GM18517 (cell line): ENCODE data around the gene C10orf67.
"Not testable (repeated sequence)": the region's sequence is repeated elsewhere in the genome, so short reads cannot be mapped to it uniquely, and the experiment has no call there.

Source experiments
- ATAC-seq: cut with Tn5 transposase; IDR thresholded peaks from one replicate; pipeline ENCODE4 v1.9.1; 2021; ENCODE audit warnings: mild to moderate bottlenecking, moderate library complexity; ENCODE audit not compliant: unreplicated experiment

C10orf67 gene

DNA sequence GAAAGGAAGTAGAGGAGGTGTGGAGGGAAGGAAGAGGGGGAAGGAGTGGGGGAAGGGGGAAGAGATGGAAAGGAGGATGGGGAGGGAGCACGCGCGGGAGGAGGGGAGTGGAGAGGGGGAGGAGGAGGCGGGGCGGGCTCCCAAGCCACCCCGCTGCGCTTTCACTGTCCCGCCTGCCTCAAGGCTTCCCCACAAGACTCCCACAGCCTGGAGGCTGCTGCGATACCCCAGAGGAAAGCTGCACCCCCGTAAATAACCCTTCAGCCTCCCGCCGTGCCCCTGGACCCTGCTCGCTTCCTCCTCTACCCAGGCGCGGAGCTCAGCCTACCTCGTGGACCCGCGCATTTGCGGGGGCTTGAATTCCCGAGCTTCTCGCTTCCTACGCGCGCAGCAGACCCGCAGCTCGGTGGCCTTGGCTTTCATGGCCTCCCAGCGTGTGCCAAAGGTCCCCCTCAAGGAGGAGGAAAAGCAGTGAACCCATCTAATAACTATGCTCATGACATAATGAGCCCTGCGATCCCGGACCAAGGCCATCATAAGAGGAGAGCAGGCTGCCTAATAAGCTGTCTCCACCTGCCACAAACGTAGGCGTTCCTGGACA is at the start of gene C10orf67:
C10orf67 (minus strand) TSS at position 557 of the 601 bp plus-strand sequence; CDS start at position 534, 23 bp downstream.
- ATAC-seq, result no peak

DNA sequence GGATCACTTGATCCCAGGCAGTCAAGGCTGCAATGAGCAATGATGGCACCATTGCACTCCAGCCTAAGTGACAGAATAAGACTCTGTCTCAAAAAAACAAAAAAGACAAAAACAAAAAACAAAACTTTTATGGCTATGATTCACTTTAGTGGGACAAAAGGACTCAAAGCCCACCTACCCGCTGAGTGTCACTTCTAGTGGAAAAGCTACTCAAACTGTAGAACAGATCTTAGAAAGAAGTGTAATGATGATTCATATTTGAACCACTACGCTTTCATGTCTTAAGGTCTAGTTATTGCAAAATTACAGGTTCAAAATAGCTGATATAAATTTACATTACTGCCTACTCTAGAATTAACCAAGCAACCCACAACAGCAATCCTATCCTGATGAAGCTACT is 47.2 kb upstream of the C10orf67 start:
- no peak for ATAC-seq

DNA sequence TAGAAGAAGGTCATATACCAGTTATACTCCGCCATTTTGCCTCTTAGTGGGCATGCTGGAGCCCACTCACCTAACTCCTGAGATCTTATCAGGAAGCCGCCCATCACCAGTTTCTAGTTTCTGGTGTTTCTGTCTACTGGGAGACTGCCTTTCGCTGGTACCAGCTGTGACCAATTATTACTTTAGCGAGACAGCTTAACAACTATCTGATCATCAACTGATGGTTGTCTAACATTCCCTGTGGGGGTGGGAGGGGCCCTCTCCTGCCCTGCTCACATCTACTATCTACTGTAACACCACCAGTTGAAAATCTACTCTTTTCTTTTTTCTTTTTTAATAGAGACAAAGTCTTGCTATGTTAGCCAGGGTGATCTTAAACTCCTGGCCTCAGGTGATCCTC is 46.2 kb upstream of the C10orf67 start:
- no peak for ATAC-seq

DNA sequence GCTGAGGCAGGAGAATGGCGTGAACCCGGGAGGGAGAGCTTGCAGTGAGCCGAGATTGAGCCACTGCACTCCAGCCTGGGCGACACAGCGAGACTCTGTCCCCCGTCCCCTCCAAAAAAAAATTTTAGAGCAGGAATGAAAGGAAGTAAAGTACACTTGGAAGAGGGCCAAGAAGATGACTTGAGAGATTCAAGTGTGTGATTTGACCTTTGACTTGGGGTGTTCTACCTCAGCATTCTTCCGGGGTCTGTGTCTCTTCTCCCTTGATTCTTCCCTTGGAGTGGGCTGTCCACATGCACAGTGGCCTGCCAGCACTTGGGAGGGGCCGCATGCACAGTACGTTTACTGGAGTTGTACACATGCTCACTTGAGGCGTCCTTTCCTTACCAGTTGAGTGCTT is 45.8 kb upstream of the C10orf67 start:
- not testable (repeated sequence) for ATAC-seq

DNA sequence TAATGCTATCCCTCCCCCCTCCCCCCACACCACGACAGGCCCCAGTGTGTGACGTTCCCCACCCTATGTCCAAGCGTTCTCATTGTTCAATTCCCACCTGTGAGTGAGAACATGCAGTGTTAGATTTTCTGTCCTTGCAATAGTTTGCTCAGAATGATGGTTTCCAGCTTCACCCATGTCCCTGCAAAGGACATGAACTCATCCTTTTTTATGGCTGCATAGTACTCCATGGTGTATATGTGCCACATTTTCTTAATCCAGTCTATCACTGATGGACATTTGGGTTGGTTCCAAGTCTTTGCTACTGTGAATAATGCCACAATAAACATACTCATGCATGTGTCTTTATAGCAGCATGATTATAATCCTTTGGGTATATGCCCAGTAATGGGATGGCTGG is 42.9 kb upstream of the C10orf67 start:
- not testable (repeated sequence) for ATAC-seq

DNA sequence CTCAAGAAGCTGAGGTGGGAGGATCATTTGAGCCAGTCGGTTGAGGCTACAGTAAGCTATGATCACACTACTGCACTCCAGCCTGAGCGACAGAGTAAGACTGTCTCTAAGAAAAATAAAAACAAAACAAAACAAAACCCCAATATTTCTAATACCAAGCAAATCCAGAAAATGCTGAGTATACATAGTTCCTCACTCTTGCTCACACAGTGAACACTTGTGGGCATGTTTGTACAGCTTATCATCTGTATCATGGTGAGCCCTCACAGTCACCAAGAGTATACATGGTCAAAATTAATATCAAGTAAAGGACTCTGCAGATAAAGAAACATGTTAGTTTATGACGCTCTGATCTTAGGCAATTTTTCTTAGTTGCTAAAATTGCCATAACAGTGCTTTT is 41.5 kb upstream of the C10orf67 start:
- ATAC-seq, result no peak

DNA sequence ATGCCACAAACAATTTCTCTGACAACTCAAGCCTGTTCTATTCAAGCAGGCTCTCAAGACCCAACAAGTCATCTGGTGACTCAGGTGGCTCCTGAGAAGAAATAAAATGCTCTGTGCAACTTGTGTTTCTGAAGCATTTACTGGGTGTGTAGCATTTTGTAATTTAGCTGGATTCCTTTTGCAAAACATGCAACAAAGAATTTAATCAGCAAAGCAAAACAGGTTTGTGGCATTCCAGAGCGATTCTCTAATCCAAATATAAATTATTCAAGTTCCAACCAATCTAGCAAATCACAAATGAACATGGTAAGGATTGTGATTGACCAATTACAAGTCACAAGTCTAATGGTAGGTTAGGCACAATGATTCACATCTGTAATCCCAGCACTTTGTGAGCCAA is 39.8 kb upstream of the C10orf67 start:
- no peak for ATAC-seq

DNA sequence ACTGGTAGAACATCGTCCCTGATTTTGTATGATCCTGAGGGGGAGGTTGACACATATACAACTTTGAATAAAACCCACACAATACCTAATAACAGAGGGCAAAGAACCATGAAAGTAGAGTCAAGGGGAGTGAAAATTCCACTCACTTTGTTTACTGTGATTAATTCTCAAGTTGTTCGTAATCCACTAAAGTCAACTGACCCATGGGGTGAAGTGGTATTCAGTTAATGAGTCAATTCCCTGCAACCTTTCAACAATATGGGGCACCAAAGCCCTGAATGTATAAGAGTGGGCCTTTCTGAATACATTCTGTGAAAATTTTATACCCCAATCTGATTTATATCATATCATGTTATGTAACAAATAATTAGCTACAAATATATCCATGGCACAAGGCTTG is 39.0 kb upstream of the C10orf67 start:
- no peak for ATAC-seq

DNA sequence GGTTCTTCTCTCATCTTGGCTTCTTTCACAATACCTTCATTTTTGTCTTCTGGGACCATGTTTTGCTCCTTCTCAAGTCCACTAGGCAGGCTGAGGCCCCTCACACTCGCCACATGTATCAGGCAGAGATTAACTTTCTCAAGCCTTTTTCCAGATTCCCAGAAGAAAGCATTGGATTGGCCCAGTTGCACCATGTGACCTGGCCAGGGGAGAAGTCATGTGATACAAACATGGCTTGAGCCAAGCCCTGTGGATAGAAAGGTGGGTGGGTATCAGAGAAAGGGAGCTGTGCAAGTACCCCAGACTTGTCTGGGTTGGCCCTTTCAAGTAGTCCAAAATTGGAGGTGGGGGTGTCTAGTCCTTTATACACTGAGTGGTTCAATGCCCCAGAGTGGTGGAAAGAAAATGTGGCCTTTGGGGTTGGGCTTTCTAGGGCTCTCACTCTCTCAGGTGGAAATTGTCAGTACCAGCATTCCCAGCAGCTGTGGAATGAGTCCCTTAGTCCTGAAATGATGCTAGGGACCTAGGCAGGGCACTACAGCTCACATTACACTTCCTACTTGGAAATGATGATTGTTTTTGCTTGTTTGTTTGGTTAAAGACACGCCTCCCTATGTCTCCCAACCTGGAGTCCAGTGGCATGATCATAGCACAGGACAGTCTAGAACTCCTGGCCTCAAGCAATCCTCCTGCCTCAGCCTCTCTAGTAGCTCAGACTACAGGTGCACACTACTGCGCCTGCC is 36.9 kb upstream of the C10orf67 start:
- ATAC-seq, result no peak

DNA sequence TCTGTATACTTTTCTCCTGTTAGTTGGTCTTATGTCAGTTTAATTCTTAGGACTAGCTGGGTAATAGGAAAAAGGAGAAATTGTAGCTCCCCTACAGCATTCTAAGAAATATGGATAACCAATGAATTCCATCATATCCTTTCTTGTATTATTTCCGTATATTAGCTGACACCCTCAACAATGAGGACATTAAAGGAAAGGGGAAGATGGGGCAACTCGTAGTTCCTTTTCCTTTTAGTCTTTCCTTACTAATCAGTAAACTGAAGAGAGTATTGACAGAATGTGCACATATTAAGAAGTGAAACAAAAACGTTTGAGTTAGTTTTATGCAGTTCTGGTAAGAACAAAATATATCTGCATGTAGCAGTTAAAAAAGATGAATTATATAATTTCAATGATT is 35.1 kb upstream of the C10orf67 start:
- ATAC-seq, result no peak

DNA sequence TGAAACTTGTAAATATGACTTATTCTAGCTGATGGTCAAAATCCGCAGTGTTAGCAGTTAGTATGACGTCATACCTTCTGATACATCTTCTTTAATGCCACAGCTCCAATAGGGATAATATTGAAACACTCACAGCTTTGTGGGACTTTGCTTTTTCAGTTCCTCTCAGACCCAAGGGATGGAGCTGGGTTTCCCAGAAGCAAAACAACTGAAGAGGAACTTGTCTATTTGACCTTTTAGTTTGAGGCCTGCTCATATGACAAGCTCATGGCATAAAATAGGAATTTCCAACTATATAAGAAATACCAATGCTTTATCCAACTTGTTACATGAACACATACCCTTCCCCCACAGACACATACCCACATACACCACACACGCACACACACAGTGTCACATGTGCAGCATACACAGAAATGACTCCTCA is 31.6 kb upstream of the C10orf67 start:
- ATAC-seq, result no peak

DNA sequence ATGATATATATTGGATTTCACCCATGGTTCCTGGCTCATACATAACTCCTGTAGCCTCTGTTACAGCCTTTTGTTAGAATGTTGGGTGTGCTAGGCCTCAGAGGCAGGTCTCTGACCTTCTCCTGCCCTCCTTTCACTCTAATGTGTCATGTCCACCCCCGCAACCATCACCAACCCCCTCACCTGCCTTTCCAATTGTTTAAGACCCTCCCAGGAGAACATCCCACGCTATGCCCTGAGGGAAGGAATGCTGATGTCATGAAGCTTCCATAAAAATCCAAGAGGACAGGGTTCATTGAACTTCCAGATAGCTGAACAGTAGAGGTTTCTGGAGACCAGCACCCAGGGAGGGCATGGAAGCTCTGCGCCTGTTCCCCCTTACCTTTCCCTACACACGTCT is 30.8 kb upstream of the C10orf67 start:
- no peak for ATAC-seq

DNA sequence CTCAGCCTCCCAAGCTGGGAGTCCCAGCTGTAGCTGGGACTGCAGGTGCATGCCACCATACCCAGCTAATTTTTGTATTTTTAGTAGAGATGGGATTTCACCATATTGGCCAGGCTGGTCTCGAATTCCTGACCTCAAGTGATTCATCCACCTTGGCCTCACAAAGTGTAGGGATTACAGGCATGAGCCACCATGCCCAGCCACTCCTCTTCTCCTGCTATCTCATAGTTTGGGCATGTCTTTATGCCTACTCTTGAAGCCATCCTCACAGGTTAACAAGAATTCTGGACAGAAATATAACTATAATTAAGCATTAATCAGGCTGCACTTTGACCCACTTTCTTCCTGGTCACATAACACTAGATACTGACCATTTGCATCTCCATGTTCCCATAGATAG is 28.6 kb upstream of the C10orf67 start:
- no peak for ATAC-seq

DNA sequence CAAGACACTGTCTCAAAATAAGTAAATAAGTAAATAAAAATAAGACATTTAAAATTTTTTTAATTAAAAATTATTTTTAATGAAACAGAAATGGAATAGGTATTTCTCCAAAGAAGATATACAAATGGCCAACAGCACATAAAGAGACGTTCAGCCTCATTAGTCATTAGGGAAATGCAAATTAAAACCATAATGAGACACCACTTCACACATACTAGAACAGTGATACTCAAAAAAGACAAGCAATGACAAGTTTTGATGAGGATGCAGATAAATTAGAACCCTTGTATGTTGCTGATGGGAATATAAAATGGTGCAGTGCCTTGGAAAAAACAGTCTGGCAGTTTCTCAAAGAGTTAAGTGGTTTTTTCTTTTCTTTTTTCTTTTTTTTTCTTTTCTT is 26.5 kb upstream of the C10orf67 start:
- ATAC-seq, result no peak

DNA sequence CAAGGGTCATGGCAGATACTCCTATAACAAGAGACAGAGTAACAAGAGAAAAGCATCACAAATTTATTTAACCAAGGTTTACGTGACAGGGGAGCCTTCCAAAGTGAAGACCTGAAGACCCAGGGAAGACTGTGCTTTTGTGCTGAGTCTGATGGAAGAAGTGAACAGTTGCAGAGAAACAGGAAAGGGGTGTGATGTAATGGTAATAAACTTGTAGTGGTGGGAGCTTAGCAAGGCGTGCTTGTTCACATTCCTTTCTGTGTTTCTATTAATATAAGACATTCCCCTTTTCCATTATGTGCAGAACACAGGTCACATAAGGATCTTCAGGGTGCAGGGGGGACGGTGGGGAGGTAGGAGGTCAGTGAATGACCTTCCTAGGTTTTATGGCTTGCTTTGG is 25.5 kb upstream of the C10orf67 start:
- no peak for ATAC-seq

DNA sequence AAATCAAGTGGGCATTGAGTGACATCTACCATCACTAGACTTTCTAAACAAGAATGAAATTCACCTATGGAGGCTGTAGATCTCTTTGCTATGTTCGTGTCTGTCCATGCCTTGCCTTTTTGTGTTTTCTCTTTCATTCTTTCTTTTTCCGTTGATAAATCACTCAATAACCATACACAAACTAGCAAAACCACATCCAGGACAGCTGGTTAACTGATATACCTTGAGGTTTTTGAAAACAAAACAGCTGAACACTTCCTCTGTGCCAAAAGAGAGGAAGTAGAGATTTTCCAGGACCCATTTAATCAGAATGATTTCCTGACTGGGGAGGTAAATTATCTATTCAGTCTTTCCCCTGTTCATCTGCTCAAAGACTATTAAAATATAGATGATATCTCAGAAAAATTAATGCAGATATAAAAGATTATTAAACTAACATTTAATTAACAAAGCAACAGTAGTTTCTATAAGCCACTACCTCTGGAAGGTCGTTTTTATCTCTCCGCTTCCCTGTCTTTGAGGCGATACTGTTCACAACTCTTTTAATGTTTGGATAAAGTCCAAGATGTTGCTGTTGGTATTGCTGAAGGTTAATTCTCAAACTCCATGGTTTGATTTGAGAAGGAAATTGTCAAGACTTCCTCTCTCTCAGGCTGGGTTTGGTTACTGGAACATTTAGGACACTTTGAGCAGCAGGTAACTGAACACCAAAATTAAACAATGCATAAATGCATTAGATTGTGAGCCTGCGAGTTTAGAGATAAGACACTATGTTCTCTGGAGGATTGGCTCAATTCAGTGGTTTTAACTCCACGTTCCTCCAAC is 24.4 kb upstream of the C10orf67 start:
- ATAC-seq, result peak; percentile 86

DNA sequence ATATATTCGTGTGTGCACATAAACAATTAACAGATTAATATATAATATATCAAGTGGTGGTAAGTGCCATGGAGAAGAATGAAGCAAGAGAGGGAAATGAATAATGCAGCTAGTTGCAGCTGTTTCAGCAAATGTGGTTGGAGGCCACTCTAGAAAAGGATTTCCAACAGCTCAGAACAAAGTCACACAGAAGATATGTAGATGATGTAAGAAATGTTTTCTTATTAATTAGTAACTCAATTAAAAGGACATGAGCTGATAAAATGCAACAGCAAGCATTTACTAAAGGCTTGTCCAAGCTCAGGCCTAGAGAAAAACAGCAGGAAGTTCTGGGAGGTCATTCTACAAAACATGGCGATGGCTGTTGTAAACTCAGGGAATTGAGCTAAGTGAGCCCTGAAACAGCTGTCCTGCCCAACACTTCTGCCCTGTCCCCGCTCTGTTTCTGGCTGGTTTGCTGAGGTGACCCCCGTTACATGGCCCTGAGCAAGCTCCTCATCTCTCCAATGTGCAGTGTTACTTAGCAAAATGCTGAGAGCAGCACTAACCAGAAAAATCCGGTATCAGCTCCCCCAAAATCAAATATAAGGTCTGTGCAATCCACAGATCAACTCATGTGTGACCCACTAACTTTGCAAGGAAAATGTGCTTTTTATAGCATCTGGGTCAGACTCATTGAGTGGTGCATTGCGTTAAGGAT is 23.4 kb upstream of the C10orf67 start:
- ATAC-seq, result no peak

DNA sequence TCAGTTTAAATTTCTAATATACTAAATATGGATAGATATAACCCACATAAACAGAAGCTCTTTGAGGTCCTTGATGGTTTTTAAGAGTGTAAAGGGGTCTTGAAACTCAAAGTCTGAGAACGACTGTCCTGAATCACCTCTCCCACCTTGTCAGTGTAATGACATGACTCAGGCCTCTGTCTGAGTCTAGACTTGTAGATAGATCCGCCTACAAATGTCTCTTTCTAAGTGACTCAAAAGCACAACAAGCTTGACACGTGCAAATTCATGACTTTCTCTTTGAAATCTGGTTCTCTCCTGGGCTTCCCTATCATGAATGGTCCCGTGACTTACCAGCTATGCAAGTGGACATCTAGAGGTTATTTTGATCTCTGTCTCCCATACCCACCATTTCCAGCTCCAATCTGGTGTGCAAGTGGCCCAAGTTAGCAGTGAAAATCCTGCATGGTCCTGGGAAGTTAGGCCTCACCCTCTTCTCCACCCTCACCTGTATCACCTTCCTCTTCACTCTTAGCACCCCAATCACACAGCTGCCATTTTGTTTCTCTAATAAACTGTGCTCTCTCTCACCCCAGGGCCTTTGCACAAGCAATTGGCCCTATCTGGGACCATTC is 20.9 kb upstream of the C10orf67 start:
- not testable (repeated sequence) for ATAC-seq

DNA sequence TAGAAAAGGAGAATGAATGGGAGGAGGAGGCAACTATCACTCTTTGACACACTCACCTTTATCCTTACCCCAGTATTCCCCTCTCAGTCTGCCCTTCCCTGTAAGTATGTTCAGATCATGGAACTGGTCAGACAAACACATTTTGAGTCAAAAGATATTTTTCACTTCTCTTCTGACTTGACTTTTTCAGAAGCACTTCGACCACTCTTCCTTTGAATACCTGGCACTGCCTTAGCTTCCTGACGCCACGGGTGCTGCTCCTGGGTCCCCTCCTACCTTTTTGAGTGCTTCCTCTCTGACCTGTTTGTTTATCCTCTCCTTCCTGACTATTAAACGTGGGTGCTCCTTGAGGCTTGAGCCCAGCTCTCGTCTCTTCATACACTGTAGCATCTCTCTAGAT is 19.8 kb upstream of the C10orf67 start:
- no peak for ATAC-seq

DNA sequence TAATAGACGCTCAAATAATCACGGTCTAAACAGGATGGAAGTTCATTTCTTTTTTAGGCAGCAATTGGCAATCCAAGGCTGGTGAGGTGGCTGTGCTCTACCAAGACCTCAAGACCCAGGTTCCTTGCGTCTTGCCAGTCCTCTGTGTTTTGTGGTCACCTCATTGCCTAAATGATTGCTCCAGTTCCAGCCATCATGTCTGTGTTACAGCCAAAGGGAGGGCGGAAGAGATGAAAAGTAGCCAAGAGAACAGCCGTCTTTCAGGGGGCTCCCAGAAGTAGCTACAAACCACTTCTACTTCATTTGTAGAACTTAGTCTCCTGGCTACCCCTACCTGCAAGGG is 19.2 kb upstream of the C10orf67 start:
- ATAC-seq, result no peak
